Measurements from ENCODE around the gene DPM2.

Gene DPM2

GRCh38 chr9:127963041-127963358, 25.3 kb upstream of the DPM2 start:
- Histone ChIP-seq H3K4me3 (replicated peaks; ENCODE audit: insufficient read depth, low read length) (no peak overlapping the region), H3K27me3 (ENCODE audit: insufficient read depth, poor library complexity, severe bottlenecking) (no peaks in the 10 kb centered on the region), H3K27ac (replicated peaks) (no peak overlapping the region)
- DNase-seq (ENCODE audit: low read depth in 1 of 2, low spot score in 1 of 2): no peak
- no peak for TF ChIP-seq GABPA (IDR thresholded peaks at IDR 0.05; ENCODE audit: low read depth)
- TF ChIP-seq POLR2AphosphoS5 (IDR thresholded peaks at IDR 0.05; ENCODE audit: low read depth): no peak
- no peak for TF ChIP-seq CTCF (IDR thresholded peaks at IDR 0.05; ENCODE audit: insufficient read depth, low read length)
- no peak for TF ChIP-seq REST (IDR thresholded peaks at IDR 0.05; ENCODE audit: insufficient replicate concordance, low read depth)
- TF ChIP-seq SPI1 (IDR thresholded peaks at IDR 0.05; ENCODE audit: borderline replicate concordance, low read depth): no peak

GRCh38 chr9:127962278-127962677, 24.6 kb upstream of the DPM2 start:
- DNase-seq (ENCODE audit: low read depth in 1 of 2, low spot score in 1 of 2): no peak
- TF ChIP-seq CTCF (IDR thresholded peaks at IDR 0.05; ENCODE audit: insufficient read depth, low read length): no peak
- TF ChIP-seq GABPA (IDR thresholded peaks at IDR 0.05; ENCODE audit: low read depth): no peak
- TF ChIP-seq REST (IDR thresholded peaks at IDR 0.05; ENCODE audit: insufficient replicate concordance, low read depth): no peak
- no peak for TF ChIP-seq SPI1 (IDR thresholded peaks at IDR 0.05; ENCODE audit: borderline replicate concordance, low read depth)
- no peak for TF ChIP-seq POLR2AphosphoS5 (IDR thresholded peaks at IDR 0.05; ENCODE audit: low read depth)
- no peak overlapping the region for H3K4me3 ChIP-seq (replicated peaks; ENCODE audit: insufficient read depth, low read length)
- H3K27me3 ChIP-seq (ENCODE audit: insufficient read depth, poor library complexity, severe bottlenecking): no peaks in the 10 kb centered on the region
- H3K27ac ChIP-seq (replicated peaks): no peak overlapping the region

- no peak overlapping the region for H3K27ac ChIP-seq (replicated peaks)
- DNase-seq (ENCODE audit: low read depth in 1 of 2, low spot score in 1 of 2): no peak
- no peak for TF ChIP-seq REST (IDR thresholded peaks at IDR 0.05; ENCODE audit: insufficient replicate concordance, low read depth)
- no peak for TF ChIP-seq GABPA (IDR thresholded peaks at IDR 0.05; ENCODE audit: low read depth)
- TF ChIP-seq POLR2AphosphoS5 (IDR thresholded peaks at IDR 0.05; ENCODE audit: low read depth): no peak
- TF ChIP-seq CTCF (IDR thresholded peaks at IDR 0.05; ENCODE audit: insufficient read depth, low read length): no peak
- TF ChIP-seq SPI1 (IDR thresholded peaks at IDR 0.05; ENCODE audit: borderline replicate concordance, low read depth): no peak
- H3K4me3 ChIP-seq (replicated peaks; ENCODE audit: insufficient read depth, low read length): no peak overlapping the region
- no peaks in the 10 kb centered on the region for H3K27me3 ChIP-seq (ENCODE audit: insufficient read depth, poor library complexity, severe bottlenecking)
These were observed 24.0 kb upstream of the DPM2 start for GRCh38 chr9:127961613-127962155.
